Measurements from ENCODE around the gene HNRNPA1L2. TPM values are rescaled to one million over a fixed set of nuclear protein-coding genes. Genes with fewer than 3 reads are reported as not detected.
"Not testable (repeated sequence)": the region's sequence is repeated elsewhere in the genome, so short reads cannot be mapped to it uniquely, and the experiment has no call there.

HNRNPA1L2 gene
- total RNA-seq, 1 experiment from 2014 or later, result 10.6 TPM

DNA sequence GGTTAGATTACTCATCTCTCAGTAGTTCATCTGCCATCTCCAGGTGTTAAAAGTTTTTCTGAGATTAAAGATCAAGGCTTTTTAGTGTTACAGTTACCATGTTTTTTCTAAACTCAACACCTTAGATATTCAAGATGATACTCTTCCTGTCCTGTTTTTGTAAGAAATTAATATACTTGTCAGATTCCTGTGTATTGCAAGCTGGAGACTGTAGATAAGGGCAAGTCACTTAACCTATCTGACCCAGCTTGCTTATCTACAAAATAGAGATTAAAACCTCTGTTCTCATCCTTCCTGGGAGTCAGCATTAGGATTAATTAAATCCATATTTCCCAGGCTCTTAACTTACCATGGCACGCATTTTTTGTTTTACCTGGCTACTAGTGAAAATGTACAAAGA lies 35.6 kb downstream of the HNRNPA1L2 start:
- TF ChIP-seq, protein P1, sequence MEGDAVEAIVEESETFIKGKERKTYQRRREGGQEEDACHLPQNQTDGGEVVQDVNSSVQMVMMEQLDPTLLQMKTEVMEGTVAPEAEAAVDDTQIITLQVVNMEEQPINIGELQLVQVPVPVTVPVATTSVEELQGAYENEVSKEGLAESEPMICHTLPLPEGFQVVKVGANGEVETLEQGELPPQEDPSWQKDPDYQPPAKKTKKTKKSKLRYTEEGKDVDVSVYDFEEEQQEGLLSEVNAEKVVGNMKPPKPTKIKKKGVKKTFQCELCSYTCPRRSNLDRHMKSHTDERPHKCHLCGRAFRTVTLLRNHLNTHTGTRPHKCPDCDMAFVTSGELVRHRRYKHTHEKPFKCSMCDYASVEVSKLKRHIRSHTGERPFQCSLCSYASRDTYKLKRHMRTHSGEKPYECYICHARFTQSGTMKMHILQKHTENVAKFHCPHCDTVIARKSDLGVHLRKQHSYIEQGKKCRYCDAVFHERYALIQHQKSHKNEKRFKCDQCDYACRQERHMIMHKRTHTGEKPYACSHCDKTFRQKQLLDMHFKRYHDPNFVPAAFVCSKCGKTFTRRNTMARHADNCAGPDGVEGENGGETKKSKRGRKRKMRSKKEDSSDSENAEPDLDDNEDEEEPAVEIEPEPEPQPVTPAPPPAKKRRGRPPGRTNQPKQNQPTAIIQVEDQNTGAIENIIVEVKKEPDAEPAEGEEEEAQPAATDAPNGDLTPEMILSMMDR (conservative IDR thresholded peaks at IDR 0.05), result no peak
- H3K27me3 Mint-ChIP-seq (ENCODE audit: low read depth), result no peaks in the 10 kb centered on the region

DNA sequence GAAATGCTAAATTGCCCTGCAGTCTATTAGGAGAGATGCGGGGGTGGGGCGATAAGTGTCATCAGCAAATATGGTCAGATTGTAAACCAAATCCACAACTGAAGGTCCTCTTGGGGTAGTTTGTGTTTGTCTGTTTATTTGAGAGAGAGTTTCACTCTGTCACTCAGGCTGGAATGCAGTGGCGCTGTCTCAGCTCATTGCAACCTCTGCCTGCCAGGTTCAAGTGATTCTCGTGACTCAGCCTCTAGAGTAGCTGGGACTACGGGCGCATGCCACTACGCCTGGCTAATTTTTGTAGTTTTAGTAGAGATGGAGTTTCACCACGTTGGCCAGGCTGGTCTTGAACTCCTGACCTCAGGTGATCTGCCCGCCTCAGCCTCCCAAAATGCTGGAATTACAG lies 43.6 kb downstream of the HNRNPA1L2 start:
- not testable (repeated sequence) for H3K4me3 Mint-ChIP-seq; H2BK15ac ChIP-seq (ENCODE audit: low read depth, low read length); H2AFZ ChIP-seq (ENCODE audit: low read length); H3K4ac ChIP-seq (ENCODE audit: low read depth, low read length); H3K56ac ChIP-seq (ENCODE audit: insufficient read length, low read depth, low read length); H3K4me1 Mint-ChIP-seq; H3K23ac ChIP-seq (ENCODE audit: insufficient read length, low read depth, low read length); H2BK20ac ChIP-seq (ENCODE audit: low read depth, low read length, poor library complexity, severe bottlenecking); H4K8ac ChIP-seq (replicated peaks; ENCODE audit: insufficient read length, low read depth, low read length); H3K4me1 ChIP-seq (ENCODE audit: insufficient read depth, low read length); H3K9me3 ChIP-seq (ENCODE audit: control insufficient read depth, low read depth, low read length); H3K79me2 ChIP-seq (ENCODE audit: insufficient read depth, low read length); H2AK5ac ChIP-seq (ENCODE audit: insufficient read length, low read length); H3K4me2 ChIP-seq (ENCODE audit: insufficient read depth, insufficient read length, low read length); H2BK12ac ChIP-seq (ENCODE audit: insufficient read length, low read depth, low read length); H2BK120ac ChIP-seq (ENCODE audit: low read depth, low read length, poor library complexity, severe bottlenecking); H4K91ac ChIP-seq (ENCODE audit: insufficient read length, low read depth, low read length); H4K5ac ChIP-seq (ENCODE audit: insufficient read length, low read depth, low read length); H4K20me1 ChIP-seq (ENCODE audit: control insufficient read depth, insufficient read depth, insufficient read length); H3K27me3 Mint-ChIP-seq (ENCODE audit: low read depth); H3T11ph ChIP-seq (ENCODE audit: low read length); H3K27me3 ChIP-seq (ENCODE audit: insufficient read depth, low read length); H2BK5ac ChIP-seq (ENCODE audit: insufficient read length, low read length); H3K79me1 ChIP-seq (ENCODE audit: insufficient read depth, low read depth, low read length, poor library complexity, severe bottlenecking); H3K14ac ChIP-seq (ENCODE audit: insufficient read depth, low read length); H3K23me2 ChIP-seq (ENCODE audit: insufficient read length, low read depth, low read length, poor library complexity, severe bottlenecking); H3K27ac ChIP-seq (ENCODE audit: insufficient read length, low read depth, low read length); H3K9ac ChIP-seq (ENCODE audit: extremely low read depth, insufficient read length, low read length); DNase-seq; H3K9me3 Mint-ChIP-seq; H3K18ac ChIP-seq (ENCODE audit: insufficient read length, low read depth, low read length)
- peaks cover 20 to 65% (median 61%) of the 10 kb centered on the region in 3 experiments; a peak in 6 of 7 replicates for H3K36me3 Mint-ChIP-seq (ENCODE audit: insufficient read depth in 1 of 3, low read depth in 3 of 3)
- no CpG with 5 or more reads among the region's 9 CpGs for WGBS (ENCODE audit: extremely low coverage, insufficient read length, low lambda C conversion rate)
- H3K27ac Mint-ChIP-seq, result peak overlapping the region in 2 of 3 experiments; percentile 46 to 83; a peak in 3 of 7 replicates

More for the DNA sequence above, 35.6 kb downstream of the HNRNPA1L2 start:
- Histone ChIP-seq H2BK15ac (ENCODE audit: low read depth, low read length) (no peak overlapping the region), H2BK120ac (ENCODE audit: low read depth, low read length, poor library complexity, severe bottlenecking) (no peak overlapping the region), H4K5ac (ENCODE audit: insufficient read length, low read depth, low read length) (no peak overlapping the region), H3K79me2 (ENCODE audit: insufficient read depth, low read length) (no peaks in the 10 kb centered on the region), H3K23me2 (ENCODE audit: insufficient read length, low read depth, low read length, poor library complexity, severe bottlenecking) (no peaks in the 10 kb centered on the region), H3K14ac (ENCODE audit: insufficient read depth, low read length) (no peak overlapping the region), H3K4me2 (ENCODE audit: insufficient read depth, insufficient read length, low read length) (no peak overlapping the region), H3K23ac (ENCODE audit: insufficient read length, low read depth, low read length) (no peak overlapping the region), H3K18ac (ENCODE audit: insufficient read length, low read depth, low read length) (no peak overlapping the region), H3K56ac (ENCODE audit: insufficient read length, low read depth, low read length) (no peak overlapping the region), H2AK5ac (ENCODE audit: insufficient read length, low read length) (no peak overlapping the region), H3K9ac (ENCODE audit: extremely low read depth, insufficient read length, low read length) (no peak overlapping the region), H4K8ac (replicated peaks; ENCODE audit: insufficient read length, low read depth, low read length) (no peak overlapping the region), H3K9me3 (ENCODE audit: control insufficient read depth, low read depth, low read length) (no peaks in the 10 kb centered on the region), H2BK12ac (ENCODE audit: insufficient read length, low read depth, low read length) (no peak overlapping the region), H3K79me1 (ENCODE audit: insufficient read depth, low read depth, low read length, poor library complexity, severe bottlenecking) (no peaks in the 10 kb centered on the region), H3K27ac (ENCODE audit: insufficient read length, low read depth, low read length) (no peak overlapping the region), H4K91ac (ENCODE audit: insufficient read length, low read depth, low read length) (no peak overlapping the region), H3K4ac (ENCODE audit: low read depth, low read length) (no peak overlapping the region), H2BK5ac (ENCODE audit: insufficient read length, low read length) (no peak overlapping the region), H2AFZ (ENCODE audit: low read length) (no peak overlapping the region), H2BK20ac (ENCODE audit: low read depth, low read length, poor library complexity, severe bottlenecking) (no peak overlapping the region), H4K20me1 (ENCODE audit: control insufficient read depth, insufficient read depth, insufficient read length) (no peaks in the 10 kb centered on the region), H3K27me3 (ENCODE audit: insufficient read depth, low read length) (no peaks in the 10 kb centered on the region), H3K4me1 (ENCODE audit: insufficient read depth, low read length) (no peaks in the 10 kb centered on the region), H3T11ph (ENCODE audit: low read length) (no peak overlapping the region)
- no peaks in the 10 kb centered on the region for H3K9me3 Mint-ChIP-seq
- no peaks in the 10 kb centered on the region for H3K4me1 Mint-ChIP-seq
- H3K36me3 Mint-ChIP-seq (ENCODE audit: insufficient read depth in 1 of 3, low read depth in 3 of 3), result peaks cover 16 to 53% (median 52%) of the 10 kb centered on the region in 3 experiments; a peak in 6 of 7 replicates
- WGBS (ENCODE audit: extremely low coverage, insufficient read length, low lambda C conversion rate), result no CpG with 5 or more reads among the region's 1 CpG
- peak overlapping the region in 1 of 3 experiments; percentile 33; a peak in 2 of 7 replicates for H3K27ac Mint-ChIP-seq
- DNase-seq, result no peak
- H3K4me3 Mint-ChIP-seq, result no peak overlapping the region
